Smooth muscle cell (in vitro differentiated cells): ENCODE results near the gene PCDHGA1. TPM values are rescaled to one million over a fixed set of nuclear protein-coding genes. Genes with fewer than 3 reads are reported as not detected.

ENCODE experiments used
- DNase-seq: peaks from one replicate; lab custom pipeline; 2025; ENCODE audit not compliant: unreplicated experiment; lab: John Stamatoyannopoulos, UW
- H2AFZ ChIP-seq: fragments of 200-600 bp; sonication (generic); 2 replicates; pipeline ENCODE4 v1.6.0; 2016; ENCODE audit warnings: antibody characterized with exemption, low read depth, mild to moderate bottlenecking
- H3F3A ChIP-seq: fragments of 200-600 bp; sonication (generic); 2 replicates; pipeline ENCODE4 v1.6.0; 2017; ENCODE audit warnings: antibody characterized with exemption, low read depth
- H3K27ac ChIP-seq: fragments of 200-600 bp; sonication (generic); 2 replicates; pipeline ENCODE4 v1.5.1; 2016; ENCODE audit warnings: low read depth, mild to moderate bottlenecking
- H3K27me3 ChIP-seq: fragments of 200-600 bp; sonication (generic); 2 replicates; pipeline ENCODE4 v1.6.1; 2016; ENCODE audit warnings: low read depth, mild to moderate bottlenecking
- H3K36me3 ChIP-seq: fragments of 200-600 bp; sonication (generic); 2 replicates; pipeline ENCODE4 v1.5.1; 2016; ENCODE audit warnings: low read depth
- H3K4me1 ChIP-seq: fragments of 200-600 bp; sonication (generic); 2 replicates; pipeline ENCODE4 v1.5.1; 2016; ENCODE audit warnings: low read depth
- H3K4me2 ChIP-seq: fragments of 200-600 bp; sonication (generic); 2 replicates; pipeline ENCODE4 v1.6.0; 2016; ENCODE audit warnings: mild to moderate bottlenecking
- H3K4me3 ChIP-seq: fragments of 200-600 bp; sonication (generic); 2 replicates; pipeline ENCODE4 v1.5.1; 2016; ENCODE audit warnings: mild to moderate bottlenecking
- H3K79me2 ChIP-seq: fragments of 200-600 bp; sonication (generic); 2 replicates; pipeline ENCODE4 v1.6.0; 2016; ENCODE audit warnings: low read depth, mild to moderate bottlenecking
- H3K9ac ChIP-seq: fragments of 200-600 bp; sonication (generic); 2 replicates; pipeline ENCODE4 v1.6.0; 2016; ENCODE audit warnings: low read depth
- H3K9me3 ChIP-seq: fragments of 200-600 bp; sonication (generic); replicated peaks from 2 replicates; pipeline ENCODE4 v1.5.1; 2016; ENCODE audit warnings: low read depth
- H4K20me1 ChIP-seq: fragments of 200-600 bp; sonication (generic); 2 replicates; pipeline ENCODE4 v1.6.0; 2016; ENCODE audit warnings: low read depth
- CTCF ChIP-seq: fragments of 200-600 bp; sonication (generic); IDR thresholded peaks from 2 replicates; pipeline ENCODE4 v1.5.1; 2017; ENCODE audit warnings: borderline replicate concordance, mild to moderate bottlenecking, antibody characterized with exemption; ENCODE audit not compliant: insufficient read depth, poor library complexity, severe bottlenecking
- WGBS: methylation state at CpG from one replicate; pipeline ENCODE4 v1.1.7; 2016; ENCODE audit warnings: low lambda C conversion rate; 5-methylcytosine and 5-hydroxymethylcytosine counted together
- polyA plus RNA-seq: library from polyadenylated mRNA; unstranded; fragments of >200 nt; fragmentation: Nextera tagmentation; extraction: Ambion mirVana; gene quantifications from 2 replicates; pipeline ENCODE4 v1.2.1, GENCODE V29; 2016
- total RNA-seq: library from RNA; depleted of rRNA; stranded (reverse); fragments of >200 nt; gene quantifications from 2 replicates; pipeline ENCODE4 v1.2.3, GENCODE V29; 2014

The PCDHGA1 gene
- total and polyA plus RNA-seq, 2 experiments from 2014 or later: 0.05 to 0.63 TPM

GRCh38 chr5:141349917-141350619 lies 19.8 kb downstream of the PCDHGA1 start, which contains the start of gene PCDHGB1:
Gene PCDHGB1 (plus strand): TSS chr5:141350099. CDS start chr5:141350261, 162 bp downstream.
- Histone ChIP-seq H3K27me3 (no peaks in the 10 kb centered on the region), H3F3A (no peaks in the 10 kb centered on the region), H3K79me2 (no peaks in the 10 kb centered on the region), H2AFZ (peak within 1 kb of the TSS; percentile 33), H3K27ac (no peak within 1 kb of the TSS), H3K4me3 (no peak within 1 kb of the TSS), H4K20me1 (no peaks in the 10 kb centered on the region), H3K4me2 (no peak within 1 kb of the TSS), H3K9ac (no peak within 1 kb of the TSS), H3K36me3 (no peaks in the 10 kb centered on the region), H3K9me3 (peaks cover 6% of the 10 kb centered on the region), H3K4me1 (no peaks in the 10 kb centered on the region)
- WGBS: 65% methylated on average over 29 of the region's 29 CpGs
- DNase-seq: no peak
- peak; percentile 16 for TF ChIP-seq CTCF

- H4K20me1 ChIP-seq: no peaks in the 10 kb centered on the region
- WGBS: 97% methylated on average over 29 of the region's 36 CpGs
- no peak overlapping the region for H3K4me3 ChIP-seq
- H2AFZ ChIP-seq: no peak overlapping the region
- no peaks in the 10 kb centered on the region for H3K4me1 ChIP-seq
- H3K4me2 ChIP-seq: no peak overlapping the region
- no peak overlapping the region for H3K9ac ChIP-seq
- no peak overlapping the region for H3K27ac ChIP-seq
- TF ChIP-seq CTCF: no peak
- no peaks in the 10 kb centered on the region for H3K79me2 ChIP-seq
- no peaks in the 10 kb centered on the region for H3K36me3 ChIP-seq
- DNase-seq: no peak
- no peaks in the 10 kb centered on the region for H3F3A ChIP-seq
- no peaks in the 10 kb centered on the region for H3K27me3 ChIP-seq
- peaks cover 6% of the 10 kb centered on the region for H3K9me3 ChIP-seq
Measured at GRCh38 chr5:141351591-141351990, 21.3 kb downstream of the PCDHGA1 start.

- H3K27ac ChIP-seq: no peak within 1 kb of the TSS
- TF ChIP-seq CTCF: peak; percentile 21
- H3K9ac ChIP-seq: no peak within 1 kb of the TSS
- DNase-seq: no peak
- no peaks in the 10 kb centered on the region for H3F3A ChIP-seq
- H3K4me1 ChIP-seq: no peaks in the 10 kb centered on the region
- no peak within 1 kb of the TSS for H3K4me3 ChIP-seq
- no peaks in the 10 kb centered on the region for H3K27me3 ChIP-seq
- no peaks in the 10 kb centered on the region for H3K36me3 ChIP-seq
- 92% methylated on average over 29 of the region's 29 CpGs for WGBS
- H3K79me2 ChIP-seq: no peaks in the 10 kb centered on the region
- no peak within 1 kb of the TSS for H2AFZ ChIP-seq
- no peak within 1 kb of the TSS for H3K4me2 ChIP-seq
- peaks cover 6% of the 10 kb centered on the region for H3K9me3 ChIP-seq
- no peaks in the 10 kb centered on the region for H4K20me1 ChIP-seq
Measured at GRCh38 chr5:141354900-141355469, 24.7 kb downstream of the PCDHGA1 start, which contains the start of gene PCDHGA4. Gene PCDHGA4 (plus strand): TSS chr5:141355021. CDS start chr5:141355108, 87 bp downstream.
